Measurements from ENCODE around the gene TMEM256. TPM values are rescaled to one million over a fixed set of nuclear protein-coding genes. Genes with fewer than 3 reads are reported as not detected.
A peak's percentile ranks its signal among the peaks of the same experiment; 100 is the strongest.

TMEM256 gene
- 10 to 100 TPM; 73.2 to 77.0 TPM for total RNA-seq

DNA sequence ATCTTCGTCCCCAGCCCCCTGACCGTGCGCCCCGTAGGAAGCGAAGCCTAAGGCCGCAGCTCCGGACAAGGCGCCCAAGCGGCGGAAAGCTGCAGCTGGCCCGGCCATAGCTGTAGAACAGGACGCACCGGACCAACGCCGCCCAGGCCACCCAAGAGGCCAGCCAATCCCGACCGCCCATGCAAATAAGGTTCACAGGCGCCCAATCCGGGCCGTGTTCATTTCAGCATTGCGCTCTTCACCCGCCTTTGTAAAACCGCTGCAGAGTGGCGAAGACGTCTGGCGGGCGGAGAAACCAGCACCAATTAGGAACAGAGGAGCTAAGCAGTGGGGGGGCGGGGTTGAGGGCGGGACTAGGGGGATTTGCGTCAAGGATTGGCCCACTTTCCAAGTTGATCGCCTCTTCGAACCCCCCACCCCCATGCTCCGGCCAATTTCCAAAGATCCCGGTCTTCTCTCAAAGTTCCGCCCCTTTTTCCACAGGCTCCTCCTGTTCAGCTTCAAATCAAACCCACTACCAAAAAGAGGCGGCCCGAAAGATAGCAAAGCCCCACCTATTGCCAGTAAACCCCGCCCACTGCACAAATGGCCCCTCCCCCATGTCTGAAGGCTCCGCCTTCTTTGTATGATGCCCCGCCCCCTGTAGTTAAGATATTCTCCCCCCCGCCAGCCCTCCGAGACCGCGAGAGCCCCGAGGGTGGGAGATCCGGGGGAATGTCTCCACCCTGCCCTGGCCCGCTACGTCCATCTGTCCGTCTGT is at the start of gene TMEM256:
Gene TMEM256 (minus strand): TSS at position 121 of the 760 bp plus-strand sequence. CDS start 13 bp downstream, at position 108.
- Mint-ChIP-seq H3K4me1 (peaks cover 27% of the 10 kb centered on the region), H3K27ac (peak within 1 kb of the TSS; percentile 91), H3K27me3 (peaks cover 15% of the 10 kb centered on the region), H3K4me3 (peak within 1 kb of the TSS; percentile 95), H3K9me3 (no peaks in the 10 kb centered on the region), H3K36me3 (ENCODE audit: low read depth) (peaks cover 7% of the 10 kb centered on the region)
- ChIA-PET POLR2A (interaction anchor here (0.8 to 3.0 kb wide), 17 partner anchors 10 to 453 kb away, joined by 3 to 24 read pairs (median 6); partner anchors contain the start of genes ACAP1, MPDU1, NAA38 and PLSCR3), CTCF (interaction anchor here (0.6 to 3.4 kb wide), 7 partner anchors 10 to 687 kb away, joined by 3 to 18 read pairs (median 4); partner anchors contain the start of gene TMEM102)
- peak; percentile 98 for DNase-seq

DNA sequence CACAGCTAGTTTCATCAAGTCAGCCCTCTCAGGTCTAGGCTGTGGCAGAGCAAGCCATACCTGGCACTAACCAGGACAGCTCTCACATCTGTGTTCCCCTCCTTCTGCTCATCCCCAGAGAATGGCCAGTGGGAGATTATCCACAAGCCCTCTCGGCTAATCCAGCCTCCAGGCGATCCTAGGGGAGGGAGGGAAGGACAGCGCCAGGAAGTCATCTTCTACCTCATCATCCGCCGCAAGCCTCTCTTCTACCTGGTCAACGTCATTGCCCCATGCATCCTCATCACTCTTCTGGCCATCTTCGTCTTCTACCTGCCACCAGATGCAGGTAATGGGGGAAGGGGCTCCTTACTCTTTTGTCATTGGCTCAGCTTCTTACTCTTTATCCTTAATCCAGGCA is 44.6 kb upstream of the TMEM256 start:
- H3K4me1 Mint-ChIP-seq, result peaks cover 18% of the 10 kb centered on the region
- no peak for DNase-seq
- ChIA-PET POLR2A (interaction anchor here (4.5 kb wide), 1 partner anchor 13 kb away, joined by 29 read pairs; the partner anchor contains the start of gene TMEM102), CTCF (interaction anchor here (5.7 kb wide), 1 partner anchor 13 kb away, joined by 30 read pairs; the partner anchor contains the start of gene TMEM102)
- H3K4me3 Mint-ChIP-seq, result no peak overlapping the region
- H3K27ac Mint-ChIP-seq, result no peak overlapping the region
- peaks cover 11% of the 10 kb centered on the region for H3K36me3 Mint-ChIP-seq (ENCODE audit: low read depth)
- H3K27me3 Mint-ChIP-seq, result peaks cover 37% of the 10 kb centered on the region
- H3K9me3 Mint-ChIP-seq, result no peaks in the 10 kb centered on the region

DNA sequence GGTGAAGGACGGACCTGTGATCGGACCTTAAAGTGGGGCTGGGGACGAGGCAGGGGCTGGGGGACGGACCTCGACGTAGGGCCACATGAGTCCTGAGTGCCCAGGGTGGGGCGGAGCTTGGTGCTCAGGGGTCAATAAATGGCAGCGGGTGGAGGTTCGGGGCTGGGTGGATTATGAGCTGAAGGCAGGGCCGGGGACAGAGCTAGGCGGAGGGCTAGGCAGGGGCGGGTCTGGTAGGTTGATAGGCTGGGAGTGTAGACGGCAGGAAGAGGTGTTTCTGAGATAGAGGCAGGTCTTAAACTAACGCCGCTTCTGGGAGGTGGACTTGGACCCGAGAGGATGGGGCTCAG is 41.7 kb upstream of the TMEM256 start:
- Mint-ChIP-seq H3K36me3 (ENCODE audit: low read depth) (peaks cover 11% of the 10 kb centered on the region), H3K27me3 (peaks cover 59% of the 10 kb centered on the region), H3K27ac (no peak overlapping the region), H3K4me3 (peak overlapping the region; percentile 59), H3K9me3 (no peaks in the 10 kb centered on the region), H3K4me1 (peaks cover 20% of the 10 kb centered on the region)
- DNase-seq, result peak; percentile 34
- ChIA-PET CTCF (interaction anchor here (1.5 to 5.7 kb wide), 3 partner anchors 10 to 115 kb away, joined by 4 to 30 read pairs (median 12); partner anchors contain the start of genes SENP3 and TMEM102), POLR2A (interaction anchor here (4.5 to 14.4 kb wide), 3 partner anchors 10 to 36 kb away, joined by 29 to 232 read pairs (median 37); partner anchors contain the start of genes POLR2A, SLC35G6, TMEM102 and ZBTB4)

- peaks cover 11% of the 10 kb centered on the region for H3K36me3 Mint-ChIP-seq (ENCODE audit: low read depth)
- ChIA-PET POLR2A (interaction anchor here (1.2 to 14.4 kb wide), 8 partner anchors 8 to 243 kb away, joined by 3 to 232 read pairs (median 4); partner anchors contain the start of genes ACAP1, POLR2A, SLC35G6 and TMEM102), CTCF (interaction anchor here (0.6 to 5.7 kb wide), 5 partner anchors 9 to 144 kb away, joined by 3 to 30 read pairs (median 5); partner anchors contain the start of genes SENP3 and TMEM102)
- H3K27ac Mint-ChIP-seq, result no peak within 1 kb of the TSS
- peaks cover 65% of the 10 kb centered on the region for H3K27me3 Mint-ChIP-seq
- H3K9me3 Mint-ChIP-seq, result no peaks in the 10 kb centered on the region
- peak within 1 kb of the TSS; percentile 59 for H3K4me3 Mint-ChIP-seq
- DNase-seq, result peak; percentile 21
- peaks cover 26% of the 10 kb centered on the region for H3K4me1 Mint-ChIP-seq
Measured at GRCh38 chr17:7444682-7445618, 41.1 kb upstream of the TMEM256 start, which contains the start of gene CHRNB1. CHRNB1 (plus strand) TSS chr17:7445061; CDS start chr17:7445128, 67 bp downstream.

DNA sequence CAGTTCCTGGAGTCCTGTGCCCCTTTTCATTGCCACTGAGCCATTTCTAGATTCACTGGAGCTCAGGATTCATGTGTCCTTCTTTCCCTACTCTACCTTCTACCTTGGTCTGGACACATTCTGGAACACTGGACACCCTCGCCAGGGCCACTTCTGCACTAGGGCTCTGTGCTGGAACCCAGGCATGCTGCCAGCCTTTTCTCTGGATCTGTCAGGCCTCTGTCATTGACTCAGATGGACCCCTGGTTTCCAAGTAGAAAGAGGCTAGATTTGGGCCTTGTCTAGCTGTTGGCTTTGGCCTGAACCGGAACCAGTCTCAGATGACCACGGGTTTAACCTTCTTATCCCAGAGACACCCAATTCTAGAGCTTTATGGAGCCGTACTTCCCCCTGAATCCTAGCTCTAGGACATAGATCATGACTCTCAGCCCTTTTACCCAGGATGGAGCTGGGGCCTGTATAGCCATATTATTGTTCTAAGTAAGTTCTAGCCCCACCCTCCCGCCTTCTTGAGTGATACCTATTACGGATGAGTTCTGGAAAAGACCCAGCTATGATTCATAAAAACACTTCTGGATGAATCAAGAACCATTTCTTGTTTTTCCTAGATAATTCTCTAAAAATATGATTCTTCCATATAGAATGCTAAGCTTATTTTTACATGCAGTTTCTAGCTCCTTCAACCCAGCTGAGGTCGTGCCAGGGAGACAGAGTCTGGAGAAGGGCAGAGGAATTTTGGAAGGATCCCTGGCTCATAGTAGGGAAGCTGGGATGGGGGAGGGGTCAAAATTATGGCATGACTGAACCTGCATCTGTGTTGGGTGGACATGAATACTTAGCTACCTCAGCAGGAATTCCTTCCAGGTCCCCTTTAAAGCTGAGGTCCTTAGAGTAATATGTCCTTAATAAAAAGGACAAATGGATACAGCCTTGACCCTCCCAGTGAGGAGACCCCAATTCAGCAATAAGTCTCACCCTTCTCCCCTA is 39.9 kb upstream of the TMEM256 start:
- CTCF ChIA-PET, result interaction anchor here (0.6 to 5.7 kb wide), 7 partner anchors 8 to 145 kb away, joined by 3 to 30 read pairs (median 4); partner anchors contain the start of genes TMEM102 and ZBTB4
- POLR2A ChIA-PET, result interaction anchor here (1.2 to 14.4 kb wide), 8 partner anchors 8 to 244 kb away, joined by 3 to 232 read pairs (median 4); partner anchors contain the start of genes ACAP1, POLR2A, SLC35G6 and TMEM102
- Mint-ChIP-seq H3K36me3 (ENCODE audit: low read depth) (peaks cover 15% of the 10 kb centered on the region), H3K9me3 (no peaks in the 10 kb centered on the region), H3K4me1 (peaks cover 30% of the 10 kb centered on the region), H3K27ac (no peak overlapping the region), H3K4me3 (no peak overlapping the region), H3K27me3 (peaks cover 70% of the 10 kb centered on the region)
- DNase-seq, result no peak

DNA sequence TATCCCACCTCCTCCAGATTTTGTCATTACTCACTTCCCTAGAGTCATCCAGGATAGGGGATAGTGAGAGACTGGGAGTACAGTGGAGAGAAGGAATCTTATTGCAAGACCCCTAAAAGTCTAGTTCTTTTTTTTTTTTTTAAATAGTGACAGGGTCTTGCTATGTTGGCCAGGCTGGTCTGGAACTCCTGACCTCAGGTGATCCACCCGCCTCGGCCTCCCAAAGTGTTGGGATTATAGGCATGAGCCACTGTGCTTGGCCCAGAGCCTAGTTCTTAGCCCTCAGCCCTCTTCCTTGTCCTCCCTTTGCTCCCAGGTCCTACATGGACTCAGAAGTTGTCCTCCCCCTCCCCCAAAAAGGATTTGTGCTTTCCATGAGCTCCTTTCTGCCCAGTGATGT is 38.2 kb upstream of the TMEM256 start:
- Mint-ChIP-seq H3K36me3 (ENCODE audit: low read depth) (peaks cover 21% of the 10 kb centered on the region), H3K4me3 (no peak overlapping the region), H3K9me3 (no peaks in the 10 kb centered on the region), H3K4me1 (peaks cover 42% of the 10 kb centered on the region), H3K27ac (no peak overlapping the region), H3K27me3 (peaks cover 73% of the 10 kb centered on the region)
- POLR2A ChIA-PET, result interaction anchor here (1.5 to 14.4 kb wide), 3 partner anchors 11 to 40 kb away, joined by 5 to 232 read pairs (median 37); partner anchors contain the start of genes POLR2A, SLC35G6 and ZBTB4
- CTCF ChIA-PET, result interaction anchor here (0.9 to 1.0 kb wide), 2 partner anchors 34 to 91 kb away, joined by 4 read pairs; no protein-coding TSS in a partner anchor
- no peak for DNase-seq

DNA sequence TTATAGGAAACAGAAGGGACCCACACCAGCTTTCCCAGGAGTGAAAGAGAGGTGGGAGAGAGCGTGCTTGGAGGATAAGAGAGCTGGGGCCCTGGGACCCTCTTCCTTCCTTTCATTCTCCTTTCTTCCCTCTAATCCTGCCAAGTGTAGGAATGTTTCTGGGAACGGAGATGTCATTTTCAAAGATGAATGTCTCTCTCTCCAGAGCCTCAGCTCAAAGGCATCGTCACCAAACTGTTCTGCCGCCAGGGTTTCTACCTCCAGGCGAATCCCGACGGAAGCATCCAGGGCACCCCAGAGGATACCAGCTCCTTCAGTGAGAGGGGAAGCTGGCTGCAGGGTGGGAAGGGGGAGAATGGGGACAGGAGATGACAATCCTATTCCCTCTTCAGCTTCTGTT is 37.4 kb upstream of the TMEM256 start:
- DNase-seq, result no peak
- H3K4me3 Mint-ChIP-seq, result no peak overlapping the region
- H3K9me3 Mint-ChIP-seq, result no peaks in the 10 kb centered on the region
- peaks cover 21% of the 10 kb centered on the region for H3K36me3 Mint-ChIP-seq (ENCODE audit: low read depth)
- ChIA-PET CTCF (interaction anchor here (0.6 to 3.7 kb wide), 5 partner anchors 34 to 120 kb away, joined by 3 to 18 read pairs (median 3); no protein-coding TSS in a partner anchor), POLR2A (interaction anchor here (1.1 to 14.4 kb wide), 5 partner anchors 12 to 142 kb away, joined by 3 to 232 read pairs (median 5); partner anchors contain the start of genes MPDU1, POLR2A, SLC35G6 and ZBTB4)
- peaks cover 48% of the 10 kb centered on the region for H3K4me1 Mint-ChIP-seq
- no peak overlapping the region for H3K27ac Mint-ChIP-seq
- peaks cover 68% of the 10 kb centered on the region for H3K27me3 Mint-ChIP-seq

DNA sequence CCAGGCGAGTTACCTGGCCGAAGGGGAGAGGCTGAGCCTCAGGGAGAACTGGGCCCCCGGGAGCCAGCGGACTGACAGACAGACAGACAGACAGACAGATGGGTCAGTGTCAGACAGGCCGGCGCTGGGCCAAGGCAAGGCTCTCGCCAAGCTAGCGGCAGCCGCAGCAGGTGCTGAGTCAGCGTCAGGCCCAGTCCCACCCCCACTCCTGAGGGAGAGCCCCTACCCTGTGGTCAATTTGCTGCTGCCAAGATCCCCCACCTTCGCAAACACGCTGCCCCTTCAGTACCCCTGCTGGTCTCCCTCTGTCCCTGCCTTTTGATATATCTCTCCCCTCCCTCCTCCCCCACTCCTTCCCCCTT is 36.9 kb upstream of the TMEM256 start:
- CTCF ChIA-PET, result interaction anchor here (0.6 to 3.7 kb wide), 4 partner anchors 44 to 120 kb away, joined by 3 to 18 read pairs (median 3); no protein-coding TSS in a partner anchor
- H3K27me3 Mint-ChIP-seq, result peaks cover 66% of the 10 kb centered on the region
- H3K4me1 Mint-ChIP-seq, result peaks cover 49% of the 10 kb centered on the region
- peak overlapping the region; percentile 74 for H3K4me3 Mint-ChIP-seq
- POLR2A ChIA-PET, result interaction anchor here (0.7 to 14.4 kb wide), 7 partner anchors 12 to 143 kb away, joined by 3 to 232 read pairs (median 5); partner anchors contain the start of genes MPDU1, POLR2A, SLC35G6 and ZBTB4
- H3K36me3 Mint-ChIP-seq (ENCODE audit: low read depth), result peaks cover 23% of the 10 kb centered on the region
- H3K9me3 Mint-ChIP-seq, result no peaks in the 10 kb centered on the region
- DNase-seq, result peak; percentile 18
- H3K27ac Mint-ChIP-seq, result no peak overlapping the region

DNA sequence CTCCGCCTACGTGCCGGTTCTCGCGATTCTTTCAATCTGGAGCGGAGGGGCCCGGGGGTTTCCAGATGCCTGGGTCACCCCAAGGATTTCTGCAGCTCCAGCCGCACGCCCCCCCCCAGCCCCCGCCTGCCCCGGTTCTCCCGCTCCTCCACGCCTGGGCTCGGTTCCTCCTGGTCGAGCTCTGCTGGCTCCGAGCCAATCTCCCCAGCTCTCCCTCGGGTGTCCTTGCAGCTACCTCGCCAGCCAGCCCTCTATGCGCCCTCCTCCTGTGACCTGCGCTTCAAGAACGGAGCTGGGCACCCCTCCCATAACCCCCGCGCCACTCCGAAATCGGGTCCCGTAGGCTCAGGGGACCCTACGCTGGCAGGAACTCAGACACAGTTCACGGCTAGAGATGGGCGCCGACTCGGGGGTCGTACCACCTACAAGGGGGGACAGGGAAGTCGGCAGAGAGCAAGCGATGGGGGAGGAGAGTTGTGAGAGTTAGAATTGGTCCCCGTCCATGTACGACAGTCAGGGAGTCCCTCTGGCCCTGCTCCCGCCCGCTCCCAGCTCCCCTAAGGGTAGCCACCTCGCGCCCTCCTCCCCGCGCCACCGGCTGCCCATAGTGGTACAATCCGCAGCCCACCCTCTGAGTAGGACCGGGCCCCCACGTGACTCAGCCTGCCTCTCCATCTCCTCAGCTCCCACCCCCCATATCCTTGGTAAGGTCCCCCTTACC is 36.4 kb upstream of the TMEM256 start:
- ChIA-PET POLR2A (interaction anchor here (0.7 to 14.4 kb wide), 8 partner anchors 13 to 143 kb away, joined by 3 to 232 read pairs (median 4); partner anchors contain the start of genes MPDU1, POLR2A, SLC35G6 and ZBTB4), CTCF (interaction anchor here (0.5 to 3.7 kb wide), 5 partner anchors 17 to 394 kb away, joined by 3 to 18 read pairs (median 3); no protein-coding TSS in a partner anchor)
- peaks cover 46% of the 10 kb centered on the region for H3K4me1 Mint-ChIP-seq
- H3K36me3 Mint-ChIP-seq (ENCODE audit: low read depth), result peaks cover 20% of the 10 kb centered on the region
- peak overlapping the region; percentile 74 for H3K4me3 Mint-ChIP-seq
- peak; percentile 52 for DNase-seq
- H3K27ac Mint-ChIP-seq, result no peak overlapping the region
- no peaks in the 10 kb centered on the region for H3K9me3 Mint-ChIP-seq
- peaks cover 60% of the 10 kb centered on the region for H3K27me3 Mint-ChIP-seq

GRCh38 chr17:7439462-7440112 is 35.7 kb upstream of the TMEM256 start, which contains the start of gene FGF11:
FGF11 (plus strand) TSS chr17:7439512; CDS start chr17:7439621, 109 bp downstream.
- H3K9me3 Mint-ChIP-seq, result no peaks in the 10 kb centered on the region
- ChIA-PET POLR2A (interaction anchor here (0.8 to 14.4 kb wide), 5 partner anchors 16 to 122 kb away, joined by 3 to 232 read pairs (median 5); partner anchors contain the start of genes ACAP1, POLR2A, SLC35G6 and ZBTB4), CTCF (interaction anchor here (0.7 to 3.7 kb wide), 3 partner anchors 72 to 395 kb away, joined by 3 to 18 read pairs (median 3); no protein-coding TSS in a partner anchor)
- peak; percentile 22 for DNase-seq
- no peak within 1 kb of the TSS for H3K27ac Mint-ChIP-seq
- peaks cover 55% of the 10 kb centered on the region for H3K27me3 Mint-ChIP-seq
- peaks cover 45% of the 10 kb centered on the region for H3K4me1 Mint-ChIP-seq
- peak within 1 kb of the TSS; percentile 74 for H3K4me3 Mint-ChIP-seq
- peaks cover 20% of the 10 kb centered on the region for H3K36me3 Mint-ChIP-seq (ENCODE audit: low read depth)
